GM21423 (cell line): Measurements from ENCODE around the gene KCNAB3.

Experiments used
- ATAC-seq: cut with Tn5 transposase; IDR thresholded peaks from one replicate; pipeline ENCODE4 v1.9.1; 2021; ENCODE audit warnings: mild to moderate bottlenecking, moderate library complexity; ENCODE audit not compliant: unreplicated experiment

The KCNAB3 gene

DNA sequence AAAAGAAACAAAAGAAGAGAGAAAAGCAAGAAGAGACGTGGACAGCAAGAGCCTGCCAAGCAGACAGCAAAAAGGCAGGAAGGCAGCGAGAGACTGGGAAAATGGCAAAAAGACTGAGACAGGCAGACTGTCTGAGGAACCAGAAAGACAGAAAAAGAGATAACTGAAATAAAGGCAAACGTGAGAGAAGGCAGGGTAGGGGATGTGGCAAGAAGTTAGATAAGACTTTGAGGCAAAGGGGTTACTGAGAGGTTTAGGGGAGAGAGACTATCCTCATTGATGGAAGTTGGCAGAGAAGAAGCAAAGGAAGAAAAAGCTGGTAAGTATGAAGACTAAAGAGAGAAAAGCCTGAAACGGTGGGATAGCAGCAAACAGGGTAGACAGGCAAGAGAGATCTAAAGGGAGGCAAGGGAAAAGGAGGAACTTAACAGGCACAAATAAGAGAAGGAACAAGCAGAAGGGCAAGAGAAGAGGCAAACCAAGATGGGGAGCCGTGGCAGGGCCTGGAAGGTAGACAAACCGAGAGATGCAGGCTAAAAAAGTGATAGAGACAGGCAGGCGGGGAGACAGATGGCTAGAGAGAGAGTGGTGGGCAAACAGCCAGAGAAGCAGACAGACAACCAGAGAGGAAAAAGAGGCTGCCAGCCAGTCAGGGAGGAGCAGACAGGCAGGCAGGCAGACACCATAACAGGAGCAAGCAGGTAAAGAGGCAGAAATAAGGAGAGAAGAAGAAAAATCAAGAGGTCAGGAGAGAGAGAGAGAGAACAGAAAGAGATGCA lies 48.2 kb downstream of the KCNAB3 start:
- no peak for ATAC-seq

DNA sequence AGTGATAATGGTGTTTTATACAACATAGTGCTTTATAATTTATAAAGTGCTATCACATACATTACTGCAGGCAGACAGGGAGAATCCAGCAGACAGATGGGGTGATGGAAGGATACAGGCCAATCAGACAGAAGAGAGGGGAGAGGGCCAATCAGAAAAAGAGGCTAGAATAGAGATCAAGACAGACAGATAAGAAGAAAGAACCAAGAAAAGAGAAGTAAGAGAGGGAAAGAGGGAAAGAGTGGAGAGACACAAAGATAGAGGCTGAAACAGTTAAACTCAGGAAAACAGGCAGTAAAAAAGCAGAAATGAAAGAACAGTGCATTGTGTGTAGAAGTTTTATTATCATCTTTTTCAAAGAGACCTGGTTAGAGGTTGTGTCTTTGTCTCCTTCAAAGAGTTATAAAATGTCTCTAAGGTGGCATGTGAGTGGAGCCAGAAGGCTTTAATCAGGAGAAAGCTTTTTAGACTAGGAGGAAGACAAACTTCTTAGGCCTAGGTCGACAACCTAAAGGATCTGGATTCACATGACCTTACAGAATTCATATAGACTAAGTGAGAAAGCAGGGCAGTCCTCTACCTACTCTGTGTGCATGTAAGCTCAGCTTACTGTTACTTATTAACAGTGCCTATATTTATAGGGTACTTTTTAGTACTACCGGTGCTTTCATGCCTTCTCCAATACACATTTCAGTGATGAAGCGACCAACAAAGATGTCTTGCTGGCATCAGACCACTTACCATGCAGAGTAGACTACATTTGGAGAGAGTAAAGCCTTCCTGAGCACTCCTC lies 49.4 kb downstream of the KCNAB3 start:
- ATAC-seq, result no peak

DNA sequence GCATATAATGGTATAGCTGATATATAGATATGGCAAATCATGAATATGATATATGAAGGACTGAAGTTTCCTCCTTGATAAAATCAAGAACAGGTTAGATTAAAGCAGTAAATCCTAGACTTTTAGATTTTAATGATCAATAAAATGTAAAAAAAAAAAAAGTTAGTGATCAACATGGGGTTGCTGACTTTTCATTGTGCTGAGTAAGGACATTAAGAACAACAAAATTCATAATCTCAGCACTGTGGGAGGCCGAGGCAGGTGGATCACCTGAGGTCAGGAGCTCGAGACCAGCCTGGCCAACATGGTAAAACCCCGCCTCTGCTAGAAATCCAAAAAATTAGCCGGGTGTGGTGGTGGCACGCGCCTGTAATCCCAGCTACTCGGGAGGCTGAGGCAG lies 51.4 kb downstream of the KCNAB3 start:
- no peak for ATAC-seq

DNA sequence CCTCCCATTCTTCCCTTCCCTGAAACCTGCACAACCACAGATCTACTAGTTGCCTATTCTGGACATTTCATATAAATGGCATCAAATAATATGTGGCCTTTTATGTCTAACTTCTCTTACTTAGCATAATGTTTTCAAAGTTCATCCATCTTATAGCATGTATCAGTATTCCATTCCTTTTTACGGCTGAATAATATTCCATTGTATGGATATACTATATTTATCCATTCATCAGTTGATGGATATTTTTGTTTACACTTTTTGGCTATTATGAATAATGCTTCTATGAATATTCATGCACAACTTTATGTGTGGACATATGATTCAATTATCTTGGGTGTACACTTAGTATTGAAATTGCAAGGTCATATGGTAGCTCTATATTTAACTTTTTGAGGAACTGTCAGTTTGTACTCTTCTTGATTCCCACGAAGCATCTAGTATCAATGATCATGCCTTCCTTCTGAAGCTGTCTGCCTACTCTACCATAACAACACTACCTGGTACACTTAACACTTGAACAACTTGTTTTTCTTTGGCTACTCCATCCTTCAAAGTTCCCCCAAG lies 53.8 kb downstream of the KCNAB3 start:
- no peak for ATAC-seq

DNA sequence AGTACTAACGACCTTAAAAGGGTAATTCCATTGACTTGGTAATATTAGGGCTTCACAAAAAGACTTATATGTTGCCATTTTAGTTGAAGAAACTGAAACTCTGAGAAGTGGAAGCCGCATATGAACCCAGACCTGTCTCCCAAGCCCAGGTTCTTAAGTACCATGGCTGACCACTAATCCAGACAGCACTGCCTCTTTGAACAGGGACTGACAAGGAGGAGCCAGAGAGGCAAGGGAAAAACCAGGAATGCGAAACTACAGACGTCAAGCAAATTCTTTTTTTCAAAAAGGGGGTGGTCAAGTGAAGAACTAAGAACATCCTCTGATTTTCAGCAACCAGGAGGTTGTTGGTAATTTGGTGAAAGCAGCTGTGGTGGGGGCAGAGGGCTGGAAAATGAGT lies 56.6 kb downstream of the KCNAB3 start:
- ATAC-seq, result no peak
